Type B pancreatic cell (in vitro differentiated cells): ENCODE results near the gene HDLBP. TPM values are rescaled to one million over a fixed set of nuclear protein-coding genes. Genes with fewer than 3 reads are reported as not detected.

ENCODE experiments used
- DNase-seq: peaks from one replicate; pipeline ENCODE4 v3.0.0; 2021; ENCODE audit warnings: mixed read lengths; ENCODE audit not compliant: unreplicated experiment; ENCODE audit errors: extremely low spot score
- H3K27ac Mint-ChIP-seq: 2 replicates; pipeline ENCODE4 v1.8.0; 2021; ENCODE audit warnings: mild to moderate bottlenecking, mixed read lengths
- H3K27me3 Mint-ChIP-seq: 2 replicates; pipeline ENCODE4 v1.8.0; 2021; ENCODE audit warnings: mixed read lengths
- H3K36me3 Mint-ChIP-seq: 2 replicates; pipeline ENCODE4 v1.8.0; 2021; ENCODE audit warnings: mixed read lengths
- H3K4me1 Mint-ChIP-seq: one replicate; pipeline ENCODE4 v1.8.0; 2021; ENCODE audit warnings: mixed read lengths; ENCODE audit not compliant: unreplicated experiment
- H3K4me3 Mint-ChIP-seq: 2 replicates; pipeline ENCODE4 v1.8.0; 2021; ENCODE audit warnings: mild to moderate bottlenecking, mixed read lengths
- H3K9me3 Mint-ChIP-seq: 2 replicates; pipeline ENCODE4 v1.8.0; 2021; ENCODE audit warnings: mixed read lengths
- total RNA-seq: library from RNA; stranded (reverse); gene quantifications from 2 replicates; pipeline ENCODE4 v1.2.1, GENCODE V29; 2021; ENCODE audit warnings: low replicate concordance
- TF ChIP-seq, protein P1 (sequence below): fragments of 200-600 bp; sonication (generic); conservative IDR thresholded peaks from 2 replicates; pipeline ENCODE4 v1.5.0; 2021; ENCODE audit warnings: antibody characterized with exemption, mild to moderate bottlenecking

The HDLBP gene
- total RNA-seq, 1 donor from 2014 or later = 466 TPM

DNA sequence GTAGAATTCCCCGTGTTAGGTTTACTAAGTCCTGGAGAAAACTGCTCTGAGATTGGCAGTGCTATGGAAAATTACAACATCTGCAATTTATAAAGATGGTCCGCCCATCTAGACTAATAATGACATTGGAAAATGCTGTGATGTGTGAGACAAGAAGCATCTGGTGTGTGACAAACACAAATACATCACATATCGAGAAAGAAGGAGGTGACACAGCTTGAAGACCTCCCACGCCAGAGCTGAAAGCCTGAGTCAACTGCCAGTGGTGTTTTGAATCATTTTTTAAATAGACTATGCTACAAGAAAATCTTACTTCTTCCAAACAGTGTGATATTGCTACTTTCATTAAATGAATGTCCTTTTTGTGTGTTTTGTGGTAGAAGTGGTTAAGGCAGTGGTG, 135.6 kb downstream of the HDLBP start:
- Mint-ChIP-seq H3K27ac (no peak overlapping the region), H3K27me3 (no peaks in the 10 kb centered on the region), H3K4me3 (no peak overlapping the region), H3K9me3 (no peaks in the 10 kb centered on the region), H3K4me1 (no peaks in the 10 kb centered on the region), H3K36me3 (peaks cover 11% of the 10 kb centered on the region)
- DNase-seq = no peak
- TF ChIP-seq, protein P1, sequence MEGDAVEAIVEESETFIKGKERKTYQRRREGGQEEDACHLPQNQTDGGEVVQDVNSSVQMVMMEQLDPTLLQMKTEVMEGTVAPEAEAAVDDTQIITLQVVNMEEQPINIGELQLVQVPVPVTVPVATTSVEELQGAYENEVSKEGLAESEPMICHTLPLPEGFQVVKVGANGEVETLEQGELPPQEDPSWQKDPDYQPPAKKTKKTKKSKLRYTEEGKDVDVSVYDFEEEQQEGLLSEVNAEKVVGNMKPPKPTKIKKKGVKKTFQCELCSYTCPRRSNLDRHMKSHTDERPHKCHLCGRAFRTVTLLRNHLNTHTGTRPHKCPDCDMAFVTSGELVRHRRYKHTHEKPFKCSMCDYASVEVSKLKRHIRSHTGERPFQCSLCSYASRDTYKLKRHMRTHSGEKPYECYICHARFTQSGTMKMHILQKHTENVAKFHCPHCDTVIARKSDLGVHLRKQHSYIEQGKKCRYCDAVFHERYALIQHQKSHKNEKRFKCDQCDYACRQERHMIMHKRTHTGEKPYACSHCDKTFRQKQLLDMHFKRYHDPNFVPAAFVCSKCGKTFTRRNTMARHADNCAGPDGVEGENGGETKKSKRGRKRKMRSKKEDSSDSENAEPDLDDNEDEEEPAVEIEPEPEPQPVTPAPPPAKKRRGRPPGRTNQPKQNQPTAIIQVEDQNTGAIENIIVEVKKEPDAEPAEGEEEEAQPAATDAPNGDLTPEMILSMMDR = no peak

DNA sequence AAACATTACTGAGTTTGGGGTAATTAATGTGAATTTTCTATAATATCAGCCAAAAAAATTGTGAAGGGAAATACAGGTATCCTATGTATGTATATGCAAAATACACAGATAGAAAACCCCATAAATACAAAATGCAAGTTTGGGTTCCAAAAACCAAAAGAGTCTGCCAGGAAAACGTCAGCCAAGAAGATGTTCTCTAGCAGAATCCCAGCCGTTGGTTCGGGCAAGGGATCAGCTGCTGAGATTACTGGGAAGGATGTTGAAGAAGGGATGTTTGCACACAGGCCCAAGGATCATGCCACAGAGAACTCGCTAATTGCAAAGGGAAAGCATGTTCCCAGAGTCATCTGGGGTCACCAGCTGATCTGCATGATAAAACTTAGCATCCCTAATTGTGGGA, 136.5 kb downstream of the HDLBP start:
- Mint-ChIP-seq H3K4me1 (no peaks in the 10 kb centered on the region), H3K36me3 (peaks cover 12% of the 10 kb centered on the region), H3K27me3 (no peaks in the 10 kb centered on the region), H3K27ac (no peak overlapping the region), H3K4me3 (no peak overlapping the region), H3K9me3 (no peaks in the 10 kb centered on the region)
- DNase-seq = no peak
- TF ChIP-seq, protein P1 = no peak

DNA sequence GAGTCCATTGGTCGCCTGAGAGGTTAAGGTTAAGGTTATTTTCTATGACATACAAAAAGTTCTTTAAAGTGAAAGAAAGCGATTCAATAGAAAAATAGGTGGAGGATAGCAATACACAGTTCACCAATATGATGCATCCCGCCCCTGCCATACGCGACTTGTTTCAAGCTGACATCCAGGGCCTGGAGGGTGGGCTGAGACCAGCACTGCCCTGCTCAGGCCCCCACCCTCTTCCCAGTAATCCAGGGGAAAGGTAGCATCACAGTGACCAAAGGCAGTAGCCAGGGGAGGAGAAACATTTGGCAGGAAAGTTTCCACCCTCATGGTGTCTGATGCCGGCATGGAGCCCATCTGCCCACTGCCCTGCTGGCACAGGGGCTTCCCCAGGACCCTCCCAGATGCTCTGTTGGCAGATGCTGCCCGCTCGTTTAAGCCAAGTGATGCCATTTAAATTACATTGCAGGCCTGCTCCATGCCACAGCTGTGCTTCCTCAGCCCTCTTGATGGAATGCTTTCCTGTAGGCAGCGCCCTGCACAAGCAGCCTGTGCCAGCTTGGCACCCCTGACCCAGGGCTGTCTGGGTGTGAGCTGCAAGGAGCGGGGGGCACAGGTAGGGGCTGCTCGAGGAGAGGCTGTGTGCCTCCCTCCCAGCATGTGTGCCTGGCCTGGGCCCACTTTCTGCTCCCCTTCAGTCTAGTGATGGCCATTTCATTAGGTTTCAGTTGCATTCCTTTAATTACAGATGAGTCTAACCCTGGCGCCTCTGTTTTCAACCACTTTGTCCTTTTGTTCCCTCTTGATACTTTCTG, 137.7 kb downstream of the HDLBP start:
- no peak for DNase-seq
- Mint-ChIP-seq H3K4me1 (no peaks in the 10 kb centered on the region), H3K9me3 (no peaks in the 10 kb centered on the region), H3K36me3 (peaks cover 20% of the 10 kb centered on the region), H3K27ac (no peak overlapping the region), H3K27me3 (no peaks in the 10 kb centered on the region), H3K4me3 (no peak overlapping the region)
- TF ChIP-seq, protein P1 = no peak

Other genes with a start within 250 kb of the HDLBP start
- gene MTERF4, start 213.4 kb downstream of the HDLBP start, total RNA-seq = 38.9 and 46.3 TPM in 2 replicates
- gene PASK, start 166.2 kb downstream of the HDLBP start, total RNA-seq = 31.8 and 50.9 TPM in 2 replicates
- gene PPP1R7, start 165.2 kb downstream of the HDLBP start, total RNA-seq = 50.7 and 52.4 TPM in 2 replicates
- gene ANO7, start 127.0 kb downstream of the HDLBP start, total RNA-seq = 1.7 and 3.3 TPM in 2 replicates
- gene SEPTIN2, start 253 bp upstream of the HDLBP start, total RNA-seq = 333 and 425 TPM in 2 replicates
- 62.5 and 71.1 TPM in 2 replicates for gene FARP2, start 40.6 kb upstream of the HDLBP start, total RNA-seq
- 182 and 198 TPM in 2 replicates for gene STK25, start 192.9 kb upstream of the HDLBP start, total RNA-seq
- gene BOK, start 243.1 kb upstream of the HDLBP start, total RNA-seq = 41.5 and 108 TPM in 2 replicates